ENCODE results near the gene C2CD4D.

DNA sequence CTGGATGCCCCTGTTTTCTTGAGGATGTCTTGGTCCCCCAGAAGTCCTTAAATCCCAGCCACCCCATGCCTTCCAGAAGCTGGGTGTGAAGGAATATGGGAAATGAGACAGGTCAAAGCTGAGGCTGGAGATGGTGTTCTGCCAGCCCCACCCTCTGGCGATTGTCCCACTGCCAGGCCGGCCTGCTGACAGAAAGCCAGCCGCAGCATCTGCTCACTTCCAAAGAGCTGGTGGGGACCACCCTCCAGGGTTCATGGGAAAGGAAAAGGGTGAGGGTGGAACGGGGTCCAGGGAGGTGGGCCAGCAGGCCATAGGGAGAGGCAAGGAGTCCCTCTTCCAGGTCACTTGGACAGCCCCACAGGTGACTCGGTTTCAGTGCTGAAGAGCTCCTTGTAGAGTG, 32.5 kb downstream of the C2CD4D start:
- TF ChIP-seq, protein P1, sequence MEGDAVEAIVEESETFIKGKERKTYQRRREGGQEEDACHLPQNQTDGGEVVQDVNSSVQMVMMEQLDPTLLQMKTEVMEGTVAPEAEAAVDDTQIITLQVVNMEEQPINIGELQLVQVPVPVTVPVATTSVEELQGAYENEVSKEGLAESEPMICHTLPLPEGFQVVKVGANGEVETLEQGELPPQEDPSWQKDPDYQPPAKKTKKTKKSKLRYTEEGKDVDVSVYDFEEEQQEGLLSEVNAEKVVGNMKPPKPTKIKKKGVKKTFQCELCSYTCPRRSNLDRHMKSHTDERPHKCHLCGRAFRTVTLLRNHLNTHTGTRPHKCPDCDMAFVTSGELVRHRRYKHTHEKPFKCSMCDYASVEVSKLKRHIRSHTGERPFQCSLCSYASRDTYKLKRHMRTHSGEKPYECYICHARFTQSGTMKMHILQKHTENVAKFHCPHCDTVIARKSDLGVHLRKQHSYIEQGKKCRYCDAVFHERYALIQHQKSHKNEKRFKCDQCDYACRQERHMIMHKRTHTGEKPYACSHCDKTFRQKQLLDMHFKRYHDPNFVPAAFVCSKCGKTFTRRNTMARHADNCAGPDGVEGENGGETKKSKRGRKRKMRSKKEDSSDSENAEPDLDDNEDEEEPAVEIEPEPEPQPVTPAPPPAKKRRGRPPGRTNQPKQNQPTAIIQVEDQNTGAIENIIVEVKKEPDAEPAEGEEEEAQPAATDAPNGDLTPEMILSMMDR (IDR thresholded peaks at IDR 0.05), result no peak
- TF ChIP-seq POLR2A (IDR thresholded peaks at IDR 0.05), result no peak
